ENCODE data around the gene CIITA.

Gene CIITA

DNA sequence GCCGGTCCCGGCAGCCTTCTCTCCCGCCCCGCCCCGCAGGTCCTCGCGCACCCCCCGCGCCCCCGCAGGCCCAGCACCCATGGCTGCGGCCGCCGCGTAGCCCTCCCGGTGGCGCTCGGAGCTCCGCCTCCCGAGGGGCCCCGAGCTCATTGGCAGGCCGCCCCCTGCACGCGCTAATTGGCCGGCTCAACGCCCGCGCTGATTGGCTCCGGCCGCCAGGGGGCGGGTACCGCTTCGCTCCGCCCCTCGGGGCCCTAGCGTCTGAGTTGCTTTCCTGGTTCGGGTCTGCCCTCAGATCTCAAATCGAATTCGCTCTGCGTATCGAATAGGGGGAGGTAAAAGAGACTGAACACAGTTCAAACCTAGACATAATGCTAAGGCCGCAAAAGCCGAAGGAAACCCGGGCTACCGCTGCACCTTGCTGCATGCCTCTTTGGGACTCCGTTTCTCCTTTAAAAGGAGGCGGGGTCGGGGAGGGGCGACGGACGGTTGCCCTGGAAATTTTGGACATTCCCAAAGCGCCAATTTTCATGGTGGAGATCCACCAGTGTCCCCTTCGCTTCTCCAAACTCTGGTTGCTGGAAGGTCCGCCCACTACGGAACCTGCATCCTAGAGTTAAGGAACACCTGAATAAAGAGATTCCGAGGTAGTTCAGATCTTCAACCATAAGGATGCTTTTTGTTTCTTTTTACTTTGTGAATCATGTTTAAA, 65.5 kb downstream of the CIITA start, which contains the start of gene DEXI:
TSS of gene DEXI (minus strand) at position 117 of the 712 bp plus-strand sequence. CDS start 463 bp downstream, outside the sequence.
- H3K27ac ChIP-seq (ENCODE audit: insufficient read depth, low read depth, low read length, poor library complexity, severe bottlenecking): no peak within 1 kb of the TSS
- H3K36me3 ChIP-seq (ENCODE audit: control insufficient read depth, insufficient read depth, low read length): no peaks in the 10 kb centered on the region
- peaks cover 12% of the 10 kb centered on the region for H3K27me3 ChIP-seq (ENCODE audit: control insufficient read depth, insufficient read depth, low read length, poor library complexity, severe bottlenecking)
- H3K4me1 ChIP-seq (ENCODE audit: control insufficient read depth, insufficient read depth, low read length): peaks cover 33% of the 10 kb centered on the region
- 6 to 8% methylated on average over 55 of the region's 55 CpGs for WGBS, 2 experiments
- no peaks in the 10 kb centered on the region for H3K9me3 ChIP-seq (ENCODE audit: control insufficient read depth, low read length)
- H3K4me3 ChIP-seq (ENCODE audit: insufficient read depth, low read depth, low read length): peak within 1 kb of the TSS; percentile 73

DNA sequence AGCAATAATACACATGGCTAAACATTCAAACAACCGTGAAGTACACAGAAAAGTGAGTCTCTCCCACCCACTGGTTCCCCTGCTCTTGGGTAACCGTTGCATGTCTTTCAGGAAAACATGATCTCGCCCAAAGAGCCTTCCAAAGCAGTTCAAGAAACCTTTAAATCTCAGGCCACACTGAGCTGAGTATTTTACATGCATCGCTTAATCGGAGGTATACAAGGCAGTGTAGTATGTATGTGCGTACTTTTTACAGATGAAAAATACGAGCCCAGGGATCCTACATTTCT, 66.0 kb downstream of the CIITA start:
- Histone ChIP-seq H3K4me1 (ENCODE audit: control insufficient read depth, insufficient read depth, low read length) (peaks cover 33% of the 10 kb centered on the region), H3K4me3 (ENCODE audit: insufficient read depth, low read depth, low read length) (peak overlapping the region; percentile 73), H3K9me3 (ENCODE audit: control insufficient read depth, low read length) (no peaks in the 10 kb centered on the region), H3K36me3 (ENCODE audit: control insufficient read depth, insufficient read depth, low read length) (no peaks in the 10 kb centered on the region), H3K27ac (ENCODE audit: insufficient read depth, low read depth, low read length, poor library complexity, severe bottlenecking) (no peak overlapping the region), H3K27me3 (ENCODE audit: control insufficient read depth, insufficient read depth, low read length, poor library complexity, severe bottlenecking) (peaks cover 12% of the 10 kb centered on the region)
- WGBS, 2 experiments: 93% methylated on average over 7 of the region's 7 CpGs

DNA sequence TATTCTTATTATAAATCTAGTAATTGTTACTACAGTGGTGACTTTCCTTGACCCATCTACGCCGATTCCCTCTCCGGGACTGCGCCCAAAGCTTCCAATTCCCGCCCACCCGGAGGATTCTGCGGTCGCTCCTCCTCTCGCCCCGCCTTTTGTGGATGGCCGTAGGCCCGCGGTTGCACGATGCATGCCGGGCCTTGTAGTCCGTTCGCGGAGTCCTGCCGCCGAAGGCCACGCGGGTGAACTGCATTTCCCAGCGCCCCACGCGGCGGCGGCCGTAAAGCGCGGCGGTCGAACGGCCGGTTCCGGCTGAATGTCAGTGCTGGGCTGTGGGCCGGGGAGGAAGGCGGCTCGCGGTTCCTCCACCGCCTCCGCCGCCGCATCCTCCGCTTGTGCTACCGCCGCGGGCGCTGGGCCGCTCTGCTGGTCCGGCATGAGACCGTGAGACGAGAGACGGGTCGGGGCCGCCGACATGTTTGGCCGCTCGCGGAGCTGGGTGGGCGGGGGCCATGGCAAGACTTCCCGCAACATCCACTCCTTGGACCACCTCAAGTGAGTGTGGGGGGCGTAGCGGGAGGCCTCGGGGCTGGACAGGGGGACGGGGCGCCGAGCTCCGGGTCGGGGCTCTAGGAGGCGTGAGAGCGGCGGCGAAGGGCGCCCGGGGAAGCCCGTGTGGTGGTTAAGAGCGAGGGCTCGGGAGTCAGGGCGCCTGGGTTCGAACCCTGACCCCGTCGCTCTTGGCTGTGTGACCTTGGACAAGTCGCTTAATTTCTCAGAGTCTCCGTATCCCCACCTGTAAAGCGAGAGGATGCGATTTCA, 67.5 kb downstream of the CIITA start, which contains the start of gene CLEC16A:
TSS of gene CLEC16A (plus strand) at position 316 of the 816 bp plus-strand sequence. CDS start at position 470, 154 bp downstream.
- Histone ChIP-seq H3K4me1 (ENCODE audit: control insufficient read depth, insufficient read depth, low read length) (peaks cover 40% of the 10 kb centered on the region), H3K36me3 (ENCODE audit: control insufficient read depth, insufficient read depth, low read length) (no peaks in the 10 kb centered on the region), H3K4me3 (ENCODE audit: insufficient read depth, low read depth, low read length) (peak within 1 kb of the TSS; percentile 91), H3K9me3 (ENCODE audit: control insufficient read depth, low read length) (no peaks in the 10 kb centered on the region), H3K27ac (ENCODE audit: insufficient read depth, low read depth, low read length, poor library complexity, severe bottlenecking) (no peak within 1 kb of the TSS), H3K27me3 (ENCODE audit: control insufficient read depth, insufficient read depth, low read length, poor library complexity, severe bottlenecking) (peaks cover 12% of the 10 kb centered on the region)
- 1 to 2% methylated on average over 86 of the region's 86 CpGs for WGBS, 2 experiments

DNA sequence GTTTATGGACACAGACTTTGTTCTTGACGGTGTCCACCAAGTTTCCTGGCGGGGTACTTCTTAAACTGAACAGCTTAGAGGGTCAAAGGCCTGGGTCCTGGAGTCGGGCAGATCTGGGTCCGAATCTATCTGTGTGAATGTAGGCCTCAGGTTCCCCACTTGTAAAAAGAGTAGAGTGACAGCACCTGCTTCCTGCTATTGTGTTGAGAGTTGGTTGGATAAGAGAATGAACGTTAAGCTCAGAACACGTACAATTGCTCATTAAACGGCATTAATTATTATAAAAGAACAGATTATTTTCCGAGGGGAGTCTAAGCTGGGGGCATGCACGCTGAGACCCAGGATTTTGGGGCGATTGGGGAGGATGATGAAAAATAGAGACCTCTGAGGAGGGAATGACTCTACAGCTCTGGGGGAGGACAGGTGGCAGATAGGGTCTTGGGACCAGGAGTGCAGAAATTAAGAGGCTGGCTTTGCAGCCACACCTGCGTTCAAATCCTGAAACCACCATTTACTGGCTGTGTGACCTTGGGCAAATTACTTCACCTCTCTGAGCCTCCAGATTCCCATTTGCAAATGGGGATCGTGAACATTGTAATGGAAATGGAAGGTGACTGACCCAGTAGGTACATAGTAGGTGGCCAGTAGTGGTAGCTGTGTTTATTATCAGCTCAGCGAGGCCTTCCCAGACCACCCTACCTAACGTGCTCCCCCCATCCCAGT, 68.2 kb downstream of the CIITA start:
- H3K27me3 ChIP-seq (ENCODE audit: control insufficient read depth, insufficient read depth, low read length, poor library complexity, severe bottlenecking): peaks cover 12% of the 10 kb centered on the region
- no peaks in the 10 kb centered on the region for H3K9me3 ChIP-seq (ENCODE audit: control insufficient read depth, low read length)
- H3K36me3 ChIP-seq (ENCODE audit: control insufficient read depth, insufficient read depth, low read length): no peaks in the 10 kb centered on the region
- no peak overlapping the region for H3K27ac ChIP-seq (ENCODE audit: insufficient read depth, low read depth, low read length, poor library complexity, severe bottlenecking)
- peaks cover 39% of the 10 kb centered on the region for H3K4me1 ChIP-seq (ENCODE audit: control insufficient read depth, insufficient read depth, low read length)
- 62 to 66% methylated on average over 14 of the region's 14 CpGs for WGBS, 2 experiments
- peak overlapping the region; percentile 91 for H3K4me3 ChIP-seq (ENCODE audit: insufficient read depth, low read depth, low read length)

DNA sequence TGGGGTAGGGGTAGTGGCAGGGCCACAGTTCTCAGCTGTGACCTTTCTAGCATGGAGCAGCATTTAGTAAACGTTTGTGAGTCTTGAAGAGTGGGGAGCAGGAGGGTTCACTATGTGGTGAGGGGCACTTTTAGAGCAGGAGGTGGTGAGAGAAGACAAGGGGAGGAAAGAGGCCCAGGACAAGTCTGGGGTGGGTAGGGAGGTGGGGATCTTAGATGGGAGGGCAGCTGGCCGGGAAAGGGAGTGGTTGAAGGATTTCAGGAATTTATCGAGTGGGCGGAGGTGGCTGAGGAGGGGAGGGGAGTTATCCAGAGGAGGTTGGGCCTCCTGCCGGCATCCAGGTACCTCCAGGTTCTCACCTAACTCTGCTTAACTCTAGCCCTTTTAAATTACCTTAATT, 69.3 kb downstream of the CIITA start:
- Histone ChIP-seq H3K27me3 (ENCODE audit: control insufficient read depth, insufficient read depth, low read length, poor library complexity, severe bottlenecking) (peaks cover 12% of the 10 kb centered on the region), H3K4me3 (ENCODE audit: insufficient read depth, low read depth, low read length) (no peak overlapping the region), H3K27ac (ENCODE audit: insufficient read depth, low read depth, low read length, poor library complexity, severe bottlenecking) (no peak overlapping the region), H3K4me1 (ENCODE audit: control insufficient read depth, insufficient read depth, low read length) (peaks cover 30% of the 10 kb centered on the region), H3K36me3 (ENCODE audit: control insufficient read depth, insufficient read depth, low read length) (no peaks in the 10 kb centered on the region), H3K9me3 (ENCODE audit: control insufficient read depth, low read length) (no peaks in the 10 kb centered on the region)
- WGBS, 2 experiments: 23 to 36% methylated on average over 4 to 5 of the region's 5 CpGs

DNA sequence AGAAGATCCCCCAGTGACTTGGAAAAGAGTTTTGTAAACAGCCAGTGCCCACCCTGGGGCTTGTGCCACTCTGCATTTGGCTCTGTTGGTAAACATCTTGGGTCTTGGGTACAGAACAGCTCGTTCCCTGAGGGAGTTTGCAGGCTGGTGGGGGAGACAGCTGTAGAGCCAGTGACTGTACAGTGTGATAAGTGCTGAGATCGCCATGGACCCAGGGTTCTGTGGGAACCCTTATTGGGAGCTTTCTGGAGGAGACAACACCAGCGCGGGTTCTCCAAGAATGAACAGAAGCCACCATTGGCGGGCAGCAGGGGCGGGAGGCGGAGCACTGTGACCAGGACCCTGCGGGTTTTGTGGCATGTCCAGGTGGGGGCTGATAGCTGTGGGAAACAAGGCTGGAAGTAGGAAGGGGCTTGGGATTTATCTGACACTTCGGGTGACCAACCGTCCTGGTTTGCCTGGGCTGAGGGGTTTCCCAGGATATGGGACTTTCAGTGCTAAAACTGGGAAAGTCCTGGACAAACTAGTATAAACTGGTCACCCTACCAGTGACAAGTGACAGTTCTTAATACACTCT, 70.3 kb downstream of the CIITA start:
- Histone ChIP-seq H3K36me3 (ENCODE audit: control insufficient read depth, insufficient read depth, low read length) (no peaks in the 10 kb centered on the region), H3K27me3 (ENCODE audit: control insufficient read depth, insufficient read depth, low read length, poor library complexity, severe bottlenecking) (peaks cover 10% of the 10 kb centered on the region), H3K4me3 (ENCODE audit: insufficient read depth, low read depth, low read length) (no peak overlapping the region), H3K9me3 (ENCODE audit: control insufficient read depth, low read length) (no peaks in the 10 kb centered on the region), H3K27ac (ENCODE audit: insufficient read depth, low read depth, low read length, poor library complexity, severe bottlenecking) (no peak overlapping the region), H3K4me1 (ENCODE audit: control insufficient read depth, insufficient read depth, low read length) (peaks cover 35% of the 10 kb centered on the region)
- 84% methylated on average over 10 of the region's 10 CpGs for WGBS, 2 experiments

DNA sequence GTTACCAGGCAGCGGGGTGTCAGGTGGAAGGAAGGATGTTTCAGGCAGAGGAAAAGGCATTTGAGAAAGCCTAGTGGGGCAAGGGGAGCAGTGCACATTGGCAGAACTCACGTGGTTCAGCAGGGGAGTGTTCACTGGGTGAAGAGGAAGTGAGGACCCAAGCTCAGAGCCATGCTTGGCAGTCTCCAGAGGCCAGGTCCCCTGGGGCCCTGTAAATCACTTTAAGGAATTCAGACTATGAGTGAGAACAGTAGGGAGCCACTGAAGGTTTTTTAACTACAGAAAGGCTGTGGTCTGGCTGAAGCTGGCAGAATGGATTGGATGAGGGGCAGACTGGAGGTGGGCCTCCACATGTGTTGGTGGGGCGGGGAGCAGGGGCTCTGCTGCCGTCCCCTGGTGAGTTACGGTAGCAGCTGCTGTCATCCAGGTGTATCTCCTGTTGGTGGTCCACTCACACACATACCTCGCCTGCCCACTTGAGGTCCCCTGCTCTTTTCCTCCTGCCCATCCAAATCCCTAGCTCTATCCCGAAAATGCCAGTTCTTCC, 72.5 kb downstream of the CIITA start:
- H3K9me3 ChIP-seq (ENCODE audit: control insufficient read depth, low read length): no peaks in the 10 kb centered on the region
- no peaks in the 10 kb centered on the region for H3K36me3 ChIP-seq (ENCODE audit: control insufficient read depth, insufficient read depth, low read length)
- WGBS, 2 experiments: 35 to 40% methylated on average over 7 of the region's 7 CpGs
- no peak overlapping the region for H3K4me3 ChIP-seq (ENCODE audit: insufficient read depth, low read depth, low read length)
- no peaks in the 10 kb centered on the region for H3K27me3 ChIP-seq (ENCODE audit: control insufficient read depth, insufficient read depth, low read length, poor library complexity, severe bottlenecking)
- peaks cover 35% of the 10 kb centered on the region for H3K4me1 ChIP-seq (ENCODE audit: control insufficient read depth, insufficient read depth, low read length)
- no peak overlapping the region for H3K27ac ChIP-seq (ENCODE audit: insufficient read depth, low read depth, low read length, poor library complexity, severe bottlenecking)

DNA sequence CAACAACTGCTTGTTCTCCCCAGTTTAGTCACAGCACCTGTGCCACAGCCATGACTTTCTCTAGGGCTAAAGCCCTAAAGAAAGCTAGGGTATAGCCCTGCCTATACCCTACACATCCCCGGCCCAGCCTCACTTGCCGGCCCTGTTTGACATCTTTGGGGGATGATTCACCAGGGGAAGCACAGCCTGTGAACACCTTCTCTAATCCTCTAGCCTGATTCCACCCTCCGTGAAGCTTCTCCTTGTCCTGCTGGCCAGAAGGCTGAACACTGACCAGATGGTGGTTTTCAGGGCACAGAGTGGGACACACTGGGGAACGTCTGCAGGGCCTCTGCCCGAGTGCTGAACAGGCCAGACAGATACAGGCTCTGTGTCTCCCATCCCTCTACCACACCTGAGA, 73.4 kb downstream of the CIITA start:
- H3K4me3 ChIP-seq (ENCODE audit: insufficient read depth, low read depth, low read length): no peak overlapping the region
- no peaks in the 10 kb centered on the region for H3K27me3 ChIP-seq (ENCODE audit: control insufficient read depth, insufficient read depth, low read length, poor library complexity, severe bottlenecking)
- WGBS, 2 experiments: 68 to 77% methylated on average over 5 of the region's 5 CpGs
- H3K36me3 ChIP-seq (ENCODE audit: control insufficient read depth, insufficient read depth, low read length): no peaks in the 10 kb centered on the region
- no peak overlapping the region for H3K27ac ChIP-seq (ENCODE audit: insufficient read depth, low read depth, low read length, poor library complexity, severe bottlenecking)
- H3K9me3 ChIP-seq (ENCODE audit: control insufficient read depth, low read length): no peaks in the 10 kb centered on the region
- peaks cover 30% of the 10 kb centered on the region for H3K4me1 ChIP-seq (ENCODE audit: control insufficient read depth, insufficient read depth, low read length)

DNA sequence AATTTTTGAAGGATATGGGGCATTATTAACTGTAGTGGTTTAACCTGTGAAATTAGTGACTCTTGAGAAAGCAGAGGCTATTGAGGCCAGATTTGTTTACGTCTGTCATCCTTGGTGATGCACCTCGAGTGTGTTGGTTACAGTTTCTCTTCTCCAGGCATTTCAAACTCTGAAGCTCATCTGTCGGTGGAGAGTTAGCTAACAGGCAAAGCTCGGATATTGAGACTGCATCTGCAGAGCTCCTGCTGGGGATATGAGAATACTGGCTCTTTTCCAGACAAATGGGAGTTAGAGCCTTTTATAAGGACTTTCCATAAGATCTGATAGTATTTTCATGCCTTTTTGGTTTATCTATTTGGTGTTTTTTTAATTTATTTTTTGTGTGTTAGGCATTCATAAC, 74.0 kb downstream of the CIITA start:
- WGBS, 2 experiments: 84 to 88% methylated on average over 4 of the region's 4 CpGs
- H3K36me3 ChIP-seq (ENCODE audit: control insufficient read depth, insufficient read depth, low read length): no peaks in the 10 kb centered on the region
- H3K27ac ChIP-seq (ENCODE audit: insufficient read depth, low read depth, low read length, poor library complexity, severe bottlenecking): no peak overlapping the region

More for the DNA sequence above, 74.0 kb downstream of the CIITA start:
- H3K4me3 ChIP-seq (ENCODE audit: insufficient read depth, low read depth, low read length): no peak overlapping the region
- no peaks in the 10 kb centered on the region for H3K27me3 ChIP-seq (ENCODE audit: control insufficient read depth, insufficient read depth, low read length, poor library complexity, severe bottlenecking)
- H3K9me3 ChIP-seq (ENCODE audit: control insufficient read depth, low read length): no peaks in the 10 kb centered on the region
- peaks cover 28% of the 10 kb centered on the region for H3K4me1 ChIP-seq (ENCODE audit: control insufficient read depth, insufficient read depth, low read length)

All from ectodermal cell (in vitro differentiated cells).